H9 (cell line): ENCODE results near the gene ST6GALNAC2. TPM values are rescaled to one million over a fixed set of nuclear protein-coding genes. Genes with fewer than 3 reads are reported as not detected.
"Not testable (repeated sequence)": the region's sequence is repeated elsewhere in the genome, so short reads cannot be mapped to it uniquely, and the experiment has no call there.

Experiments used
- DNase-seq: peaks from one replicate; pipeline ENCODE4 v3.0.0-alpha.2; 2017
- H2AFZ ChIP-seq: one replicate; pipeline ENCODE4 v1.6.1; 2013; ENCODE audit warnings: mild to moderate bottlenecking, low read length, control low read depth, moderate library complexity
- H2AK5ac ChIP-seq: 2 replicates; pipeline ENCODE4 v1.6.1; 2013; ENCODE audit warnings: low read length, control low read depth, mixed read lengths; ENCODE audit not compliant: insufficient read length
- H2BK120ac ChIP-seq: one replicate; pipeline ENCODE4 v1.6.1; 2013; ENCODE audit warnings: low read depth, mild to moderate bottlenecking, low read length, control low read depth, inconsistent platforms; ENCODE audit not compliant: poor library complexity, severe bottlenecking
- H2BK12ac ChIP-seq: 2 replicates; pipeline ENCODE4 v1.6.1; 2013; ENCODE audit warnings: low read length, control low read depth, mixed read lengths, low read depth; ENCODE audit not compliant: insufficient read length
- H2BK15ac ChIP-seq: 2 replicates; pipeline ENCODE4 v1.6.1; 2013; ENCODE audit warnings: low read depth, low read length, control low read depth
- H2BK20ac ChIP-seq: one replicate; pipeline ENCODE4 v1.6.1; 2013; ENCODE audit warnings: low read depth, mild to moderate bottlenecking, low read length, control low read depth, inconsistent platforms; ENCODE audit not compliant: poor library complexity, severe bottlenecking
- H2BK5ac ChIP-seq: 2 replicates; pipeline ENCODE4 v1.6.1; 2013; ENCODE audit warnings: low read length, control low read depth, mixed read lengths; ENCODE audit not compliant: insufficient read length
- H3K14ac ChIP-seq: 2 replicates; pipeline ENCODE4 v1.6.1; 2013; ENCODE audit warnings: low read length, control low read depth; ENCODE audit not compliant: insufficient read depth
- H3K18ac ChIP-seq: 2 replicates; pipeline ENCODE4 v1.6.1; 2013; ENCODE audit warnings: low read depth, mild to moderate bottlenecking, mixed read lengths, low read length, control low read depth; ENCODE audit not compliant: insufficient read length
- H3K23ac ChIP-seq: 2 replicates; pipeline ENCODE4 v1.6.1; 2013; ENCODE audit warnings: low read length, control low read depth, mixed read lengths, low read depth; ENCODE audit not compliant: insufficient read length
- H3K23me2 ChIP-seq: 2 replicates; pipeline ENCODE4 v1.6.1; 2013; ENCODE audit warnings: low read depth, mild to moderate bottlenecking, mixed read lengths, low read length, control low read depth; ENCODE audit not compliant: insufficient read length, poor library complexity, severe bottlenecking
- H3K27ac ChIP-seq: 2 replicates; pipeline ENCODE4 v1.5.1; 2013; ENCODE audit warnings: low read length, control low read depth, mixed read lengths, low read depth; ENCODE audit not compliant: insufficient read length
- H3K27me3 ChIP-seq: 2 replicates; pipeline ENCODE4 v1.6.1; 2013; ENCODE audit warnings: low read length, control low read depth, inconsistent platforms; ENCODE audit not compliant: insufficient read depth
- H3K4ac ChIP-seq: 2 replicates; pipeline ENCODE4 v1.6.1; 2013; ENCODE audit warnings: low read depth, mild to moderate bottlenecking, control low read depth, inconsistent platforms, low read length, moderate library complexity
- H3K4me1 ChIP-seq: 2 replicates; pipeline ENCODE4 v1.6.1; 2013; ENCODE audit warnings: low read length, control low read depth, inconsistent platforms; ENCODE audit not compliant: insufficient read depth
- H3K4me2 ChIP-seq: 2 replicates; pipeline ENCODE4 v1.6.1; 2013; ENCODE audit warnings: low read length, control low read depth, mixed read lengths; ENCODE audit not compliant: insufficient read length, insufficient read depth
- H3K56ac ChIP-seq: 2 replicates; pipeline ENCODE4 v1.6.1; 2013; ENCODE audit warnings: low read depth, mild to moderate bottlenecking, mixed read lengths, low read length, control low read depth; ENCODE audit not compliant: insufficient read length
- H3K79me1 ChIP-seq: 2 replicates; pipeline ENCODE4 v1.6.1; 2013; ENCODE audit warnings: low read depth, mild to moderate bottlenecking, moderate library complexity, low read length, control low read depth, inconsistent platforms; ENCODE audit not compliant: insufficient read depth, poor library complexity, severe bottlenecking
- H3K79me2 ChIP-seq: 2 replicates; pipeline ENCODE4 v1.6.1; 2013; ENCODE audit warnings: low read length, control low read depth, inconsistent platforms; ENCODE audit not compliant: insufficient read depth
- H3K9ac ChIP-seq: 2 replicates; pipeline ENCODE4 v1.6.1; 2013; ENCODE audit warnings: low read length, control low read depth, mixed read lengths; ENCODE audit not compliant: insufficient read length; ENCODE audit errors: extremely low read depth
- H3K9me3 ChIP-seq: one replicate; pipeline ENCODE4 v1.6.1; 2013; ENCODE audit warnings: low read depth, low read length, inconsistent platforms; ENCODE audit not compliant: control insufficient read depth
- H3T11ph ChIP-seq: one replicate; pipeline ENCODE4 v1.6.1; 2013; ENCODE audit warnings: mild to moderate bottlenecking, low read length, control low read depth, inconsistent platforms
- H4K20me1 ChIP-seq: one replicate; pipeline ENCODE4 v1.6.1; 2013; ENCODE audit not compliant: control insufficient read depth, insufficient read length, insufficient read depth
- H4K5ac ChIP-seq: 2 replicates; pipeline ENCODE4 v1.6.1; 2013; ENCODE audit warnings: low read depth, mild to moderate bottlenecking, mixed read lengths, low read length, control low read depth; ENCODE audit not compliant: insufficient read length
- H4K8ac ChIP-seq: replicated peaks from 2 replicates; pipeline ENCODE4 v1.6.1; 2013; ENCODE audit warnings: low read length, control low read depth, mixed read lengths, low read depth; ENCODE audit not compliant: insufficient read length
- H4K91ac ChIP-seq: 2 replicates; pipeline ENCODE4 v1.6.1; 2013; ENCODE audit warnings: low read depth, mild to moderate bottlenecking, moderate library complexity, mixed read lengths, low read length, control low read depth; ENCODE audit not compliant: insufficient read length
- H3K27ac Mint-ChIP-seq, 3 experiments: 2 replicates in 2 of 3; 3 replicates in 1 of 3; pipeline ENCODE4 v1.8.0; 2020 to 2021; ENCODE audit warnings: mixed read lengths in 3 of 3, mild to moderate bottlenecking in 1 of 3, moderate library complexity in 1 of 3
- H3K27me3 Mint-ChIP-seq: 2 replicates; pipeline ENCODE4 v1.8.0; 2021; ENCODE audit warnings: low read depth, mild to moderate bottlenecking, moderate library complexity, mixed read lengths
- H3K36me3 Mint-ChIP-seq, 3 experiments: 2 replicates in 2 of 3; 3 replicates in 1 of 3; pipeline ENCODE4 v1.8.0; 2020 to 2021; ENCODE audit warnings: low read depth in 3 of 3, mixed read lengths in 3 of 3; ENCODE audit not compliant: insufficient read depth in 1 of 3
- H3K4me1 Mint-ChIP-seq, 2 experiments: 2 replicates each; pipeline ENCODE4 v1.8.0; 2020; ENCODE audit warnings: mixed read lengths in 2 of 2
- H3K4me3 Mint-ChIP-seq, 2 experiments: 2 replicates in 1 of 2; 3 replicates in 1 of 2; pipeline ENCODE4 v1.8.0; 2020 to 2021; ENCODE audit warnings: mild to moderate bottlenecking in 2 of 2, mixed read lengths in 2 of 2, moderate library complexity in 1 of 2
- H3K9me3 Mint-ChIP-seq, 2 experiments: 2 replicates in 1 of 2; 3 replicates in 1 of 2; pipeline ENCODE4 v1.8.0; 2020; ENCODE audit warnings: mild to moderate bottlenecking in 2 of 2, mixed read lengths in 2 of 2, moderate library complexity in 1 of 2
- WGBS: extraction: QIAGEN DNeasy Blood & Tissue Kit; methylation state at CpG from one replicate; pipeline ENCODE4 v1.1.7; 2013; ENCODE audit warnings: missing lambda C conversion rate, low lambda C conversion rate, mixed read lengths; ENCODE audit not compliant: insufficient read length; ENCODE audit errors: extremely low coverage; 5-methylcytosine and 5-hydroxymethylcytosine counted together
- total RNA-seq: library from RNA; stranded (reverse); gene quantifications from 2 replicates; pipeline ENCODE4 v1.2.1, GENCODE V29; 2021
- TF ChIP-seq, protein P1 (sequence below): fragments of 200-600 bp; sonication (generic); conservative IDR thresholded peaks from 3 replicates; pipeline ENCODE4 v1.8.0; 2021; ENCODE audit warnings: antibody characterized with exemption, mild to moderate bottlenecking

ST6GALNAC2 gene
- total RNA-seq, 1 experiment from 2014 or later: 0.46 TPM

DNA sequence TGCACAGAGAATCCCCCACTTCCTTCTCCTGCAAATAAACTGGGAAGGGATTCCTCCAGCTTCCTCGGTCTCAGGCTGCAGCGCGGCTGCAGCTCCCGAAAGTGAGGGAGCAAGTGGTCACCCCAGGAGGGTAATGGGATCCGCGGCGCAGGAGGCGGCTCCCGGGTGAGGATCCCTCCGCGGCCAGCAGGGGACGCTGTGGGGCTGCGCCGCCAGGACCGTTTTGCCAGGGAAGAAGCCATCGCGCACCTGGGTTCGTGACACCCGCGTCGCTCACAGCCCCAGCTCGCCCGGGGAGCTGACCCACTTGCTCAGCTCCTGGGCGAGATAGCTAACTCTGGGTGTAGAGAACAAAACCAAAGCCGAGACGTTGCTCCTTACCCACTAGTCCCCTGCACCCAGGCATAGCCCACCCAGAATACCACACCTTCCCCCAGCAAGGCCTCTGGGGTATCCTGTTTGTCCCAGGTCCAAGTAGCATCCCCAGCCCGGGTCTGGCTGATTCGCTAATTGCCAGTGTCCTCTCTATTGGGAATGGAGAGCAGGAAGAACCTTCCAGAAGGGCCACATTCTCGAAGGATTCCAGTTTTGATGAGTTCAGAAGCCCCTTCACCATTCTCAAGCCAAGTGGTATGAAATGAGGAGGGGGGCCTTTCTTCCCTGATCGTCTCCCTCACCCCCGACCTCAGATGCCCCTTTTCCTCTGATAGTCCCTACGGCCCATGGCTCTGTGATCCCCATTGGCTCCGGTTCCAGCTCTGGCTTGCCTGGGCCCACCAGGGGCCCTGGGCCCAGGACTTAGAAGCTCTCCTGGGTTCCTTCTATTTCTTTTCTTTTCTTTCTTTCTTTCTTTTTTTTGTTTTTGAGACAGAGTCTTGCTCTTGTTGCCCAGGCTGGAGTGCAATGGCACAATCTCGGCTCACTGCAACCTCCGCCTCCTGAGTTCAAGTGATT, 62.3 kb downstream of the ST6GALNAC2 start:
- Histone ChIP-seq H3K14ac (no peak overlapping the region), H3K4ac (no peak overlapping the region), H2AK5ac (no peak overlapping the region), H2AFZ (no peak overlapping the region), H3K27ac (no peak overlapping the region), H2BK120ac (no peak overlapping the region), H4K20me1 (peaks cover 3% of the 10 kb centered on the region), H3K4me2 (no peak overlapping the region), H3K9me3 (no peaks in the 10 kb centered on the region), H3K9ac (no peak overlapping the region), H3K27me3 (no peaks in the 10 kb centered on the region), H3K56ac (no peak overlapping the region), H3K23ac (no peak overlapping the region), H3K18ac (no peak overlapping the region), H3K23me2 (no peaks in the 10 kb centered on the region), H3K79me1 (no peaks in the 10 kb centered on the region), H3K4me1 (no peaks in the 10 kb centered on the region), H2BK12ac (no peak overlapping the region), H3T11ph (no peak overlapping the region), H3K79me2 (no peaks in the 10 kb centered on the region; the same call in 1 of the 2 replicates), H4K8ac (no peak overlapping the region), H4K91ac (no peak overlapping the region), H4K5ac (no peak overlapping the region), H2BK15ac (no peak overlapping the region), H2BK20ac (no peak overlapping the region), H2BK5ac (no peak overlapping the region)
- no peaks in the 10 kb centered on the region; a peak in 1 of 5 replicates for H3K9me3 Mint-ChIP-seq
- H3K36me3 Mint-ChIP-seq: no peaks in the 10 kb centered on the region
- peak; percentile 94 for DNase-seq
- WGBS: no CpG with 5 or more reads among the region's 35 CpGs
- peaks cover 36% of the 10 kb centered on the region for H3K27me3 Mint-ChIP-seq
- peaks cover 12 to 32% of the 10 kb centered on the region in 2 experiments for H3K4me1 Mint-ChIP-seq
- no peak overlapping the region for H3K4me3 Mint-ChIP-seq
- H3K27ac Mint-ChIP-seq: no peak overlapping the region
- TF ChIP-seq, protein P1, sequence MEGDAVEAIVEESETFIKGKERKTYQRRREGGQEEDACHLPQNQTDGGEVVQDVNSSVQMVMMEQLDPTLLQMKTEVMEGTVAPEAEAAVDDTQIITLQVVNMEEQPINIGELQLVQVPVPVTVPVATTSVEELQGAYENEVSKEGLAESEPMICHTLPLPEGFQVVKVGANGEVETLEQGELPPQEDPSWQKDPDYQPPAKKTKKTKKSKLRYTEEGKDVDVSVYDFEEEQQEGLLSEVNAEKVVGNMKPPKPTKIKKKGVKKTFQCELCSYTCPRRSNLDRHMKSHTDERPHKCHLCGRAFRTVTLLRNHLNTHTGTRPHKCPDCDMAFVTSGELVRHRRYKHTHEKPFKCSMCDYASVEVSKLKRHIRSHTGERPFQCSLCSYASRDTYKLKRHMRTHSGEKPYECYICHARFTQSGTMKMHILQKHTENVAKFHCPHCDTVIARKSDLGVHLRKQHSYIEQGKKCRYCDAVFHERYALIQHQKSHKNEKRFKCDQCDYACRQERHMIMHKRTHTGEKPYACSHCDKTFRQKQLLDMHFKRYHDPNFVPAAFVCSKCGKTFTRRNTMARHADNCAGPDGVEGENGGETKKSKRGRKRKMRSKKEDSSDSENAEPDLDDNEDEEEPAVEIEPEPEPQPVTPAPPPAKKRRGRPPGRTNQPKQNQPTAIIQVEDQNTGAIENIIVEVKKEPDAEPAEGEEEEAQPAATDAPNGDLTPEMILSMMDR: peak; percentile 100

DNA sequence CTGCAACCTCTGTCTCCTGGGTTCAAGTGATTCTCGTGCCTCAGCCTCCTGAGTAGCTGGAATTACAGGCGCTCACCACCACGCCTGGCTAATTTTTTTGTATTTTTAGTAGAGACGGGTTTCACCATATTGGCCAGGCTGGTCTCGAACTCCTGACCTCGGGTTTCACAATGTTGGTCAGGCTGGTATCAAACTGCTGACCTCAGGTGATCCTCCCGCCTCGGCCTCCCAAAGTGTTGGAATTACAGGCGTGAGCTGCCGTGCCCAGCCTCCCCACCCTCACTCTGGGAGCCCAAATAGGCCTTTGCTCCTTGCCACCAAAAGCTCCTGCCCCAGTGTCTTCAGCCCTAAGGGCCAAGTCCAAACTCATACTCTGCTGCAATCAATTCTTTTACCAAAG, 64.0 kb downstream of the ST6GALNAC2 start:
- Mint-ChIP-seq H3K27me3 (peaks cover 36% of the 10 kb centered on the region), H3K4me1 (peaks cover 9 to 28% of the 10 kb centered on the region in 2 experiments)
- not testable (repeated sequence) for H2AFZ ChIP-seq, H3K4me1 ChIP-seq, DNase-seq, H4K91ac ChIP-seq, H3K9me3 ChIP-seq, H2BK120ac ChIP-seq, H3T11ph ChIP-seq, H3K9me3 Mint-ChIP-seq, H3K18ac ChIP-seq, H3K14ac ChIP-seq, H4K20me1 ChIP-seq, H3K4me2 ChIP-seq, H3K36me3 Mint-ChIP-seq, H3K56ac ChIP-seq, H2BK20ac ChIP-seq, H3K79me2 ChIP-seq, H2BK5ac ChIP-seq, H3K27ac ChIP-seq, H2AK5ac ChIP-seq, H4K8ac ChIP-seq, H3K27me3 ChIP-seq, H3K79me1 ChIP-seq, H3K9ac ChIP-seq, H2BK12ac ChIP-seq, H3K27ac Mint-ChIP-seq, H4K5ac ChIP-seq, H3K4me3 Mint-ChIP-seq, H2BK15ac ChIP-seq, H3K4ac ChIP-seq, H3K23ac ChIP-seq, H3K23me2 ChIP-seq
- no CpG with 5 or more reads among the region's 10 CpGs for WGBS
